T-helper 2 cell treated with Interferon-gamma antibody and Interleukin-4, amounts not matched to agents 5 μg/mL and 100 μg/mL, for 36 hours (primary cell): ENCODE data around the gene NPAS3.

ENCODE experiments used
- DNase-seq: peaks from one replicate; pipeline ENCODE4 v3.0.0; 2021; ENCODE audit warnings: low spot score
- H3K27ac Mint-ChIP-seq: one replicate; pipeline ENCODE4 v1.8.0; 2021; ENCODE audit warnings: mild to moderate bottlenecking, mixed read lengths
- H3K27me3 Mint-ChIP-seq: one replicate; pipeline ENCODE4 v1.8.0; 2021; ENCODE audit warnings: low read depth, mixed read lengths
- H3K36me3 Mint-ChIP-seq: one replicate; pipeline ENCODE4 v1.8.0; 2021; ENCODE audit warnings: low read depth, mixed read lengths
- H3K4me1 Mint-ChIP-seq: one replicate; pipeline ENCODE4 v1.8.0; 2021; ENCODE audit warnings: low read depth, mixed read lengths
- H3K4me3 Mint-ChIP-seq: one replicate; pipeline ENCODE4 v1.8.0; 2022; ENCODE audit warnings: mild to moderate bottlenecking, moderate library complexity, mixed read lengths
- H3K9me3 Mint-ChIP-seq: one replicate; pipeline ENCODE4 v1.8.0; 2021; ENCODE audit warnings: mixed read lengths

NPAS3 gene

DNA sequence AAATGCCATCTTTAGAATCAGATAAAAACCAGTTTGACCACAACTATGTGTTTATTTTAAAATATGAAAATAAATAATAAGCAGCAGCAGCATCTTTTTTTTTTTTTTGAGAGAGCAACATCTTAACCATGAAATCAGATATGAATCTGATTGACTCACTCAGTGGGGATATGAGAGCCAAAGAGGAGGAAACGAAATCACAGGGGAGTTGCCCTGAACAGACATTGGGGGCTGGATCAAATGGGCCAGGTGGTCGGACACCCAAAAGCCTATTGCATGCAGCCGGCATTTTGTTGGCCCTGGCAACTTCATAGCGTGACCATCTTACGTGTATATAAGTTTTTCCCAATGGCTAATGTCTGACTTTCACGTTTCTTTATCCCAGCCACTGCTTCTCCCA, 321.1 kb downstream of the NPAS3 start:
- H3K4me3 Mint-ChIP-seq: no peak overlapping the region
- H3K9me3 Mint-ChIP-seq: peaks cover 19% of the 10 kb centered on the region
- H3K27me3 Mint-ChIP-seq: no peaks in the 10 kb centered on the region
- no peak for DNase-seq
- H3K4me1 Mint-ChIP-seq: no peaks in the 10 kb centered on the region
- H3K27ac Mint-ChIP-seq: no peak overlapping the region
- H3K36me3 Mint-ChIP-seq: no peaks in the 10 kb centered on the region

DNA sequence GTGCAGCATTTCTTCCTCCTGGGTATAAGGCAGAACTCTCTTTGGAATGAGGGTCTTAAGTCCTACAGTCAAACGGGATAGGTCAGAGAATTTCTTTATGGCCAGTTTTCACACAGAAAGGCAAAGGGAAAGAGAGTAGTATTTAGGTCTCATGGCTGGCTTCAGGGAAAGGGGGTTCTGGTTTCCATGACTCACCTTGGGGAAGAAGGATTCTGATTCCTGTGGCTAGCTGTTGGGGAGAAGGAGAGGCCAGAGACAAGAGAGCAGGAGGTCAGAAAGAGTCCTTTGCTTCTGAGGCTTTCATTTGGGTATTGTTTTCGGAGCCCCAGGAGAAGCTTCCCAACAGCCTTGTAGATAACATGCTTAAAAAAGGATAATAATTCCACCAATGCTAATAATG, 332.5 kb downstream of the NPAS3 start:
- H3K9me3 Mint-ChIP-seq: peaks cover 3% of the 10 kb centered on the region
- no peaks in the 10 kb centered on the region for H3K27me3 Mint-ChIP-seq
- H3K36me3 Mint-ChIP-seq: no peaks in the 10 kb centered on the region
- H3K4me1 Mint-ChIP-seq: no peaks in the 10 kb centered on the region
- no peak for DNase-seq
- no peak overlapping the region for H3K4me3 Mint-ChIP-seq
- H3K27ac Mint-ChIP-seq: no peak overlapping the region

GRCh38 chr14:33271891-33272290, 333.2 kb downstream of the NPAS3 start:
- Mint-ChIP-seq H3K4me3 (no peak overlapping the region), H3K27ac (no peak overlapping the region), H3K36me3 (no peaks in the 10 kb centered on the region), H3K27me3 (no peaks in the 10 kb centered on the region), H3K9me3 (peaks cover 3% of the 10 kb centered on the region), H3K4me1 (no peaks in the 10 kb centered on the region)
- no peak for DNase-seq

GRCh38 chr14:33273978-33274377, 335.3 kb downstream of the NPAS3 start:
- no peak for DNase-seq
- Mint-ChIP-seq H3K27ac (no peak overlapping the region), H3K27me3 (no peaks in the 10 kb centered on the region), H3K36me3 (no peaks in the 10 kb centered on the region), H3K4me3 (no peak overlapping the region), H3K4me1 (no peaks in the 10 kb centered on the region), H3K9me3 (peaks cover 12% of the 10 kb centered on the region)

- peaks cover 12% of the 10 kb centered on the region for H3K9me3 Mint-ChIP-seq
- H3K4me3 Mint-ChIP-seq: no peak overlapping the region
- H3K27ac Mint-ChIP-seq: no peak overlapping the region
- H3K27me3 Mint-ChIP-seq: no peaks in the 10 kb centered on the region
- H3K4me1 Mint-ChIP-seq: no peaks in the 10 kb centered on the region
- no peaks in the 10 kb centered on the region for H3K36me3 Mint-ChIP-seq
- DNase-seq: no peak
Observed at GRCh38 chr14:33275879-33276278, 337.2 kb downstream of the NPAS3 start.

DNA sequence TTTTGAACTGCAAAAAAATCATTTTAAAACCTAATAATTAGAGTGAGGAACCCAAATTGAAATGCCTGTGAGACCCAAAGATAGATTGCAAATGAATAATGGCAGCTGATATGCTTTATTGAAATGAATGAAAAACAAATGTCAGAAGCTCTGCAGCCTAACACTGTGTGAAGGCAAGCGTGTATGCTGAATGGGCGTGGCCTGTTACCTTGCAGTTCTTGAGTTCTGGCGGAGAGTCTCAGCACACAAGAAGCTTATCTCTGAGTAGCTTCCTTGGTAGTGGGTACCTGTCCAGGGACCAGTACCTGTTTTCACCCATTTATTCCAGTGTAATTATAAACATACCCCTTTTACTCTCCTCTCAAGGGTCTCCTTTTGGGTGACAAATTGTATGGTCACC, 341.2 kb downstream of the NPAS3 start:
- no peak overlapping the region for H3K27ac Mint-ChIP-seq
- H3K9me3 Mint-ChIP-seq: peaks cover 9% of the 10 kb centered on the region
- no peaks in the 10 kb centered on the region for H3K36me3 Mint-ChIP-seq
- DNase-seq: no peak
- no peaks in the 10 kb centered on the region for H3K27me3 Mint-ChIP-seq
- no peaks in the 10 kb centered on the region for H3K4me1 Mint-ChIP-seq
- no peak overlapping the region for H3K4me3 Mint-ChIP-seq

GRCh38 chr14:33280646-33281045, 342.0 kb downstream of the NPAS3 start:
- H3K27ac Mint-ChIP-seq: no peak overlapping the region
- H3K4me3 Mint-ChIP-seq: no peak overlapping the region
- no peak for DNase-seq
- no peaks in the 10 kb centered on the region for H3K36me3 Mint-ChIP-seq
- peaks cover 9% of the 10 kb centered on the region for H3K9me3 Mint-ChIP-seq
- H3K4me1 Mint-ChIP-seq: no peaks in the 10 kb centered on the region
- H3K27me3 Mint-ChIP-seq: no peaks in the 10 kb centered on the region

DNA sequence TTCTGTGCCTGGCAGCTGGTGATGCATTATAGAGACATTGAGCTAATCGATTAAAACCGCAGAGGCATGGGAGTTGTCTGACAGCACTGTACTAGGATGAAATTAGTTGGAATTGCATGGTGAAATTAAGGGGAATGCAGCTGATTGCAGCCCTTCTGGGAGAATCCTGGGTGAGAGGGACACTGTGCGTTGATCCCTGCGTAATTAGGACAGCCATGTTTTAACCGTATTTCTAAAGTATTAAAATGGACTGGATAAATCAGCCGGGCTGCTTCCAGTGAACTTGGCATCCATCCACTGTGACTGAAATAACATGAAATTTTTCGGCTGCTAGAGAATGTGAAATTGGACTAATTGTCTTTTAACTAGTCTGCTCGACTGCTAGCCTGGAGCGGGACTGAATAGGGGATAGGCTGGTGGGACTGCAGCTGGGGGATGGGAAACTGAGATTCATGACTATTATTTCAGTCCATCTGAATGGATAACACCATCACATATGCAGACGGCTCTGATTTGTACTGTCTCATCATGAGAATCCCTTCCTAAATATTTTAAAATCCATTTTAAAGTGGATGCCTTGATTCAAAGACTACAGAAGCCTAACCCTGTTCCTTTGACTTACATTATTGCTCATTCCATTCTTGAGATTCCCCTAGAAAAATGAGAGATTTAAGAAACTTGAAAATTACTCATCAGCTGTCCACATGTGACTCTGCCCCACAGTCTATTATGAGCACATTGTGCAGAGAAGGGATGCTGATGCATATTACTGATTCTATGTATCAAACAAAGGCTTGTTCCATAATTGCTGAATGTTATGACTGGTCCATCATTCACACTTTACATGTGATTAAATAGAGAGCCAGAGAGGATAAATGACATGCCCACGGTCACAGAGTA, 343.9 kb downstream of the NPAS3 start:
- Mint-ChIP-seq H3K4me3 (no peak overlapping the region), H3K36me3 (no peaks in the 10 kb centered on the region), H3K4me1 (no peaks in the 10 kb centered on the region), H3K9me3 (peaks cover 6% of the 10 kb centered on the region), H3K27ac (no peak overlapping the region), H3K27me3 (no peaks in the 10 kb centered on the region)
- DNase-seq: no peak

GRCh38 chr14:33285902-33286700, 347.4 kb downstream of the NPAS3 start:
- Mint-ChIP-seq H3K27me3 (no peaks in the 10 kb centered on the region), H3K4me1 (no peaks in the 10 kb centered on the region), H3K4me3 (no peak overlapping the region), H3K9me3 (peaks cover 2% of the 10 kb centered on the region), H3K27ac (no peak overlapping the region), H3K36me3 (no peaks in the 10 kb centered on the region)
- no peak for DNase-seq

GRCh38 chr14:33287189-33287588, 348.5 kb downstream of the NPAS3 start:
- Mint-ChIP-seq H3K27me3 (no peaks in the 10 kb centered on the region), H3K4me1 (no peaks in the 10 kb centered on the region), H3K27ac (no peak overlapping the region), H3K4me3 (no peak overlapping the region), H3K9me3 (peaks cover 6% of the 10 kb centered on the region), H3K36me3 (no peaks in the 10 kb centered on the region)
- no peak for DNase-seq

GRCh38 chr14:33290641-33291040, 352.0 kb downstream of the NPAS3 start:
- H3K4me1 Mint-ChIP-seq: no peaks in the 10 kb centered on the region
- H3K36me3 Mint-ChIP-seq: no peaks in the 10 kb centered on the region
- no peaks in the 10 kb centered on the region for H3K27me3 Mint-ChIP-seq
- no peak for DNase-seq
- H3K27ac Mint-ChIP-seq: no peak overlapping the region
- peaks cover 6% of the 10 kb centered on the region for H3K9me3 Mint-ChIP-seq
- no peak overlapping the region for H3K4me3 Mint-ChIP-seq

GRCh38 chr14:33291529-33292104, 352.9 kb downstream of the NPAS3 start:
- Mint-ChIP-seq H3K9me3 (peaks cover 6% of the 10 kb centered on the region), H3K4me3 (no peak overlapping the region), H3K36me3 (no peaks in the 10 kb centered on the region), H3K4me1 (no peaks in the 10 kb centered on the region), H3K27me3 (no peaks in the 10 kb centered on the region), H3K27ac (no peak overlapping the region)
- no peak for DNase-seq

DNA sequence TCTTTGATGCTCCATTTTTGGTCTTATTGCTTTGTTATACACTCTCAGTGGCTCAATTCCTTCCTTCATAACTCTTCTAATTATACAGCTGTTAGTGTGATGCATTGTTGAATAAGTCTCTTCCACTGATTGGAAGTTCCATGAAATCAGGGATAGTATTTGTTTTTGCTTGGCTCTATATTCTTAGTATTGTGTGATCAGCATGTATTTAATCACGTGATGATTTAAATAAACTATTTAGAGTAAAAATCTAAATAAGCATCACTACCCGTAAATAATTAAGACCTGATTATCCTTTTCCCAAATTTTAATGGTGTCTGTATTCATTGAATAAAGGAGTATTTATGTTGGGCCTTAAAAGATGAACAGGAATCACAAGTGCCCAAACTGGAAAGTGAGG, 355.7 kb downstream of the NPAS3 start:
- H3K27me3 Mint-ChIP-seq: no peaks in the 10 kb centered on the region
- H3K36me3 Mint-ChIP-seq: no peaks in the 10 kb centered on the region
- H3K4me3 Mint-ChIP-seq: no peak overlapping the region
- peaks cover 8% of the 10 kb centered on the region for H3K9me3 Mint-ChIP-seq
- no peak overlapping the region for H3K27ac Mint-ChIP-seq
- DNase-seq: no peak
- H3K4me1 Mint-ChIP-seq: no peaks in the 10 kb centered on the region

GRCh38 chr14:33297565-33297964, 358.9 kb downstream of the NPAS3 start:
- Mint-ChIP-seq H3K27me3 (no peaks in the 10 kb centered on the region), H3K4me1 (no peaks in the 10 kb centered on the region), H3K4me3 (no peak overlapping the region), H3K36me3 (no peaks in the 10 kb centered on the region), H3K27ac (no peak overlapping the region), H3K9me3 (peaks cover 2% of the 10 kb centered on the region)
- DNase-seq: no peak
